Stimulated activated CD4-positive, alpha-beta T cell treated with anti-CD3 and anti-CD28 coated beads, Interleukin-2, amount 100 ng/mL, for 4 hours (primary cell): ENCODE measurements around the gene TMEM72.
A peak's percentile ranks its signal among the peaks of the same experiment; 100 is the strongest.
"Not testable (repeated sequence)": the region's sequence is repeated elsewhere in the genome, so short reads cannot be mapped to it uniquely, and the experiment has no call there.

Experiments used
- DNase-seq: peaks from one replicate; pipeline ENCODE4 v3.0.0-alpha.2; 2020; ENCODE audit warnings: low read depth

TMEM72 gene

GRCh38 chr10:44911081-44911540 lies at the start of gene TMEM72:
TSS of gene TMEM72 (plus strand) at chr10:44911337. CDS start at chr10:44911513, 176 bp downstream.
- DNase-seq, result no peak

- DNase-seq, result no peak
Measured at GRCh38 chr10:44862006-44862751, 49.0 kb upstream of the TMEM72 start.

DNA sequence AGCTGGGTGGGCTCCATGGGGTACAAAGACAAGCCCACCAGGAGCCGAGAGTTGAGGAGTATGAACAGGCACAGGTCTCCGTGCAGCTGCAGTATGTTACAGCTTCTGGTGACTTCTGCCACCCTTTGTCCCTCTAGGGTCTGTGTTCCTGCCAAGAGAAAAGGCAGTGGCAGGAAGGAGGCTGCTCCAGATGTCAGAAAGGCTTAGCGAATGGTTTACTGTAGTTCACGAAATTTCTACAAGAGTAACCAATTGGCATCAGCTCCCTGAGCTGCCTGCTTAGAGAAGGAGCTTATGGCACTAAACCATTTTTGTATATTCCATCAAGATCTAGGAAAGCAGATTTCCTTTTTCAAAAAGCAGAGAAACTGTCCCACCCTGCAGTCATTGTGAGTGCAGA lies 48.2 kb upstream of the TMEM72 start:
- no peak for DNase-seq

- DNase-seq, result no peak
Measured at GRCh38 chr10:44863344-44864047, 47.6 kb upstream of the TMEM72 start.

DNA sequence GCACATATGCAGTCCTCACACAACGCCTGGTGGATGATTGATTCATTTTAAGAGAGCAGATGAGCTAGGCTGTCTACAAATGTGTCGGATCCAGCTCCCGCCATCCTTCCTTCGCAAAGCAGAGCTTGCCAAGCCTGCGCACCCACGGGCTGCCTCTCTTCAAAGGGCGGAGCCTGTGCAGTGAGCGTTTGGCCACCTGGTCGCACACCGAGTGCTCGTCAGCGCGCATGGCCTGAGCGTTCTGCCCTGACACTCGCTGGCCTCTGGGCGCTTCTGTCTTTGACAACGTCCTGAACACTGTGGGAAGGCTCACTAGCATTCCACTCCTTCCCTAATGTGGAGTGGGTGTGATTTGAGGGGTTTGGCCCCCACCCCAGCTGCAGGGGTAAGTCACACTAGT lies 47.1 kb upstream of the TMEM72 start:
- DNase-seq, result no peak

DNA sequence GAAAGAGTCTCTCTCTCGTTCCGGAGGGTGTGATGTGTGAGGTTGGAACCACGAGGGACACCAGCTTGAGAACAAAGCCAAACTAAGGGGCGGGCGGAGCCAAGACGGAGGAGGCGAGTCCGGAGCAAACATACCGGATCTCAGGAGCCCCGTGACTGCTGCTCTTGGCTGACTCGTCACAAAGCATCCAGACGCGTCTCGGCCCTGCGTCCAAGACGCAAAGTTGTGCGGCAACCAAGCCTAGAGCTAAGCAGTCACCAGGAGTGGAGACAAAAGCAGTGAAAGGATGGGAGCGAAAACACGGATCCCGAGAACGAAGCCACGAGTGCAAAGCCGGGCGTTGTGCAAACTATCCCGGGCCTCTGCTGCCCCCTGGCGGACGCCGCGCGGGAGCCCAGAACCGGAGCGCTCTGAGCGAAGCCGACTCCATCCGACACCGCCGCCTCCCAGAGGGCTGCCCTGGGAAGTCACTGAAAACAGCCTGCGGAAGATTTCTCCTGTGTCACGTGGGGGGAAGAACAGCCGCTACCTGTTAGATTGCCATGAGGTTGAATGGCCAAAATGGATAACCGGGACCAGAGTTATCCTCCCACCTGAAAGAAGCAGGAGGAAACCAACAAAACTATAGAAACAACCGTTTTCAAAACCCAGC lies 46.4 kb upstream of the TMEM72 start:
- peak; percentile 69 for DNase-seq

DNA sequence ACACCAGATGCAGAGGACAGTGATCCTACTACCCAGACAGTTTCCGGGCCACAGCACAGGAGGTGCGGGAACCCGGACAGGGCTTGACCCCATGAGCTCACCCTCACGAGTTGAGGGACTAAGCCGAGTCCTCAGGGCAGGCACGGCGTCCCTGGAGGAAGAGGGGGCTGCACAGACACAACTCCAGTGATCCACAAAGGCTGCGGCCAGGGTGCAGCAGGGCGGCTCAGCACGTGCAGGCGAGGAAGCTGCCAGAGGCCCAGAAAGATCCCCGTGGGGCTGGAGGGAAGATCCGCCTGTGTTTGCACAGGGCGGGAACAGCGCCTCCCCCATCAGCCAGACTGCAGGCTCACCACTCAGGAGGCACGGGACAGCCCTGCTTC lies 45.9 kb upstream of the TMEM72 start:
- no peak for DNase-seq

GRCh38 chr10:44866367-44866766 lies 44.8 kb upstream of the TMEM72 start:
- not testable (repeated sequence) for DNase-seq

DNA sequence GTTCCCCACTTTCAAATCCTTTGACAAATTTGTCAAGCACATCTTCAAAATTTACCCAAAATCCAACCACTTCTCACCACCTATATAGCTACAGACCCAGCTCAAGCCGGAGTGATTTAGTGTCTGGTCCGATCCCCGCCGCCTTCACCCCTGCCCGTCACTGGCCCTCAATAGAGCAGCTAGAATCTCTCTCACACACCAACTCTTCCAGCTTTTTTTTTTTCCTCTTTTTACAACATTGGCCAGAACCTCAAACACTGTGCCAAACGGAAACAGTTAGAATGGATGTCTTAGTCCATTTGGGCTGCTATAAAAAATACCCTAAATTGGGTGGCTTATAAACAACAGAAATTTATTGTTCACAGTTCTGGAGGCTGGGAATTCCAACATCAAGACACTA lies 41.1 kb upstream of the TMEM72 start:
- DNase-seq, result no peak

DNA sequence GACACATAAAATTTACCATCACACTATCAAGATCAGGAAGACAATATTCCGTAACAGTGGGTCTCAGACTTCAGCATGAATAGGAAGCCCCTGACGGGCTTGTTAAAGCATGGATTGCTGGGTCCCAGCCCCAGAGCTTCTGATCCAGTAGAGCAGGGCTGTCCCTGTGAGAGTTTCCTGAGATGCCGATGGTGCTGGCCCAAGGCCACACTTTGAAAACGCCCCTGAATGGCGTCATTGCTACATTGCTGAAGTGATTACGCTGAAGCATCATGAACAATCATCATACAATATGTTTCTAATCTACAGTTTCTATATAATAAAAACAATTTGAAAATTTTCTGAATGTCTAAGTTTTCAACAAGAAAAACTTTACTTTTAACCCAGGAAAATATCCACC lies 38.0 kb upstream of the TMEM72 start:
- no peak for DNase-seq

- DNase-seq, result no peak
Measured at GRCh38 chr10:44874166-44874565, 37.0 kb upstream of the TMEM72 start.

DNA sequence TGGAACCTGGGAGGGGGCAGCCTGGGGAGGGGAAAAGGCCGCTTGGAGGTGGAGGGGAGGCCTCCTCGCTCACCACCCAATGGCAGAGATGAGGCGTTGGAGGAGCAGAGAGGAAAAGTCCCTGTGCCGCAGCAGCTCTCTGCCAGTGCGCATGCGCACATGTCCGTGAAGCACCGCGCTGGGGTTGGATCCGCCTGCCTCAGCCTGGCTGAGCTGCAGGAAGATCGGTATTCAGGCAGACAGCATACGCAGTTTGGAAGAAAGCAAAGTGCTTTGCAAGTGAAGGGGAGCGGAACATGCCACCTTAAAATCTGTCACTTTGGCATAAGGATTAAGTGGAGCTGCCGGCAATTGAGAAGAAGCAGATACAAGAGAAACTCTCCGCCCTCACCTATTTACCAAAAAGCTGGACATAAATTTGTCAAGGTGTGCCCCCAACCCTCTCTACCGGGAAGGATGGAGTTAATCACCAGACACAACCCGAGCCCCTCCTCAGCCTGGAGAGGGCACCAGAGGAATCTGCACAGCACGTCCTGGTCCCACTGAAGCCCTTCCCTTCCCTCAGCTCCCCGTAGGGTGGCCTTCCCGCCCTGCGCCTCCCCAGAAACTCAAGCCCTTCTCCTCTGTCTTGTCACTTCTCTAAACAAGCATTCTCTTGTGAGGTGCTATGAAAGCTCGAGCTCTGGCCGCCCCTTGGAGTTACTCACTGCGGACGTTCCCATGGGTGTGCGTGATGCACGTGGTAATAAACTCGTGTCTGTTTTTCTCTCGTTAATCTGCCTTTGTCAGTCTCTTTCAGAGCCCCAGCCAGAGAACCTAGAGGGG lies 32.2 kb upstream of the TMEM72 start:
- peak; percentile 67 for DNase-seq

DNA sequence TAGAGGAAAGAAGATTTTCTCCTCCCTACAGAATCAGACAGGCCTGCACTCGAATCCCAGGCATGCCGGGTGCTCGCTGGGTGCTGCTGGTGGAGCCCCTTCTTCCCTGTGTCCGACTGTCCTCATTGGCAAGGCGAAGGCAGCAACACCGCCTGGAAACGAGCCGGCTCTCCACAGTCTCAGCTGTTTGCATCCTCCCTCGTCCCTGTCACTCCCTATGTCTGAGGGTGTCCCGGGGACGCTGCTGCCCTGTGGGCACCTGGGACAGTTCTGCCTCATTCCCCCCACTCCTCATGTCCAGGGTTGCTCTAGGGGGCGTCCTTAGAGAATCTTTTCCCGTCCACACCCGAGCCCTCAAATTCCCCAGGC lies 31.6 kb upstream of the TMEM72 start:
- no peak for DNase-seq

DNA sequence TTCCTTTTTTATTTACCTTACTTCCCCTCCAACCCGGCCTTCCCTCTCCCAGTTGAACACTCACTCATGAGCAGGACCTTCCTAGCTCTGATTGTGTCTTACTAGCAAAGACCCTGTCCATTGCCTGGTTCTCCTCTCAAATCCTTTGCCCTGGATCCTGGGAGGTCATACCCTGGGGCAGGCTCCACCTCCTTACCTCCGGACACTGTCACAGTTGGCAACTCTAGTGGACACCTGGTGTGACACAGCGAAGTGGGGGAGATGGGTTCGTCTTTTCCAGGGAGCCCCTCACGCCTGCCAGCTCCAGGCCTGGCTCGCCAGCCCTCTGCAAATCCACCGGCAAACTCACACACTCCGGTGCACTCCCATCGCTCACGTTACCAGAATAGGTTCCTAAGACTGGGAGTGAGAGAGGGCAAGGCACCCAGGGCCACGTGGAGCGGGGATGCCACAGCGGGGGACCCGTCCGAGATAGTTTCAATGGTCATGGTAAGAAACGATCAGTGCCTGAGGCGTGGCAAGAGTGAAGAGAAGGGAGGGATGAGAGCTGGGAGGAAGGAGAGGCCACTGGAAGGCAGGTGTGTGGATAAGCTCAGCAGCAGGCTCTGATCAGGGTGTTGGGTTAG lies 30.9 kb upstream of the TMEM72 start:
- no peak for DNase-seq

DNA sequence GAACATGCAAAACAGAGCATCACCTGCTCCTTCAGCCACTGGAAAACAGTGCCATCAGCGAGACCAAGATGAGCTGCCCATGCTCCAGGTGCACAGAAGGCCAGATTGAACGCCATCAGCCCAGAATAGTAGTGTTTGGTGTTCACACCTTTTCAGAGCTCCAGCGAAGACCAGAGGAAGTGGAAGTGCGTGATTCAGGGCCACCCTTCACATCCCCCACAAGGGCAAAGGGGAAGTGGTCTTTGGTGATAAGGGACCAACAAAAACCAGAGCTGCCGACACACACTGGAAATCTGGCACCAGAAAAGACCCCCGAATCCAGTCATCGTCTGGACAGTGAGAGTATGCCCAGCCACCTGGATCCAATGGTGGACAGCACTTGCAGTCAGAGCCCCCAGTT lies 29.5 kb upstream of the TMEM72 start:
- DNase-seq, result no peak

GRCh38 chr10:44882166-44882720 lies 28.9 kb upstream of the TMEM72 start:
- no peak for DNase-seq

DNA sequence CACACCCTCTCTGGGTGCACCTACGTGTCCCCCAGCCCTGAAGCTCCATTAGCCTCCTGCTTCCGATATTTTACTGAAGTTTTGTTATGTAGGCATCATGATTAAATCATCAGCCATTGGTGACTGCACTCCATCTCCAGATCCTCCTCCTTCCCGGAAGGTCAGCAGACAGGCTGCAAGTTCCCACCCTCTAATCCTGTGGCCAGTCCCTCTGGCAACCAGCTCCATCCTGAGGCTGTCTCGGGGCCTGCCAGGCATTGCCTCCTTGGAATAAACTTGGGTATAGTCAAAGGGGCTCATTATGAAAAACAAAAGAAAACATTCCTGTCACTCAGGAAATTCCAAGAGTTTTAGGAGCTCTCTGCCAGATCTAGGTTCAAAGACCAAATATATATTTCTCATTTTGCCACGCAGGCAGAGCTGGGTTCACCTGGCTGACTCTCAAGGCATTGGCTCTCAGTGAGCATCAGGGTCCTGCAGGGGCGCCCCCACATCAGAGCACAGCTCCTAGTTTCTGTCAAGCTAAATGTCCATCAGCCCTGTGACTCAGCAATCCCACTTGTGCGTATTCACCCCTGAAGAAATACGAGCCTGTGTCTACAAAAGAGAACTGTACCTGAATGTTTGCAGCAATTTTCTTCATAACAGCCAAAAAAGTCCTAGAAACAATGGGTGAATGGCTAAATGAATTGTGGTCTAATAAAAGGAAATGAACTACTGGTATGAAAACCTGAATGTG lies 27.4 kb upstream of the TMEM72 start:
- no peak for DNase-seq

- DNase-seq, result no peak
Measured at GRCh38 chr10:44885710-44886109, 25.4 kb upstream of the TMEM72 start.

DNA sequence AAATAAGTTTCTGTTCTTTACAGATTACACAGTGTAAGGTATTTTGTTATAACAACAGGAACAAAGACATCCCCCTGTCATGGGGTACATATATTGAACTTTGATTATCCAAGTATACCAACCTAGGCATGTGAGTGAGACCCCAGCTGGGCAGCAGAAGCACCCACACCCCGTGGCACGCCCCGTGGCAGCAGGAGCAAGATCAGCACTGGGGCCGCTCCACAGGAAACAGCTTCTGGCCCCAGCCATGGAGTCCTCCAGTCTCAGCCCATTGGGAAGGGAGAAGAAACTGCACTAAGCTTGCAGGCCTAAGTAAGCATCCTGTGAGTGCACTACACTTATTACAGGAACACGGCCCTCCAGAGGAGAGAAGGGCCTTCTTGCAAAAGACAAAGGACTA lies 24.2 kb upstream of the TMEM72 start:
- DNase-seq, result no peak

DNA sequence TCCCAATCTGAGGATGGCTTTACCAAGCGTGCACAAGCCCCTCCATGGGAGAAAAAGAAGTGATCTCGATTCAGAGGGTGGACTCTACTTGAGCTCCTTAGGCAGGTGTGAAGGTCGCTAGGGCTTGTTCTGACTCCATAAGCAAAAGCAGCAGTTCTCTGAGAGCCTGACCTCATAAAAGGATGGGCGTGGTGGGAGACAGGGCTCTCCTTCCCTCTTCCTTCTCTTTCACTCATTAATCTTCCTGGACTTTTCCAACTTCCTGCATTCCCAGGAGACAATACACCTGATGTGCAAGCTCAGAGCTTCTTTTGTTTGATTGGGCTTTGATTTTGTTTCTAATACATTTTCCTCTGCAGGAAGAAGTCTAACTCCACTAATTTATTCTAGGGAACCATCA lies 22.3 kb upstream of the TMEM72 start:
- DNase-seq, result no peak

- no peak for DNase-seq
Measured at GRCh38 chr10:44889834-44890233, 21.3 kb upstream of the TMEM72 start.
